Smooth muscle cell (in vitro differentiated cells): Measurements from ENCODE around the gene SUPT3H. TPM values are rescaled to one million over a fixed set of nuclear protein-coding genes. Genes with fewer than 3 reads are reported as not detected.

Source experiments
- DNase-seq: peaks from one replicate; lab custom pipeline; 2025; ENCODE audit not compliant: unreplicated experiment; lab: John Stamatoyannopoulos, UW
- H2AFZ ChIP-seq: fragments of 200-600 bp; sonication (generic); 2 replicates; pipeline ENCODE4 v1.6.0; 2016; ENCODE audit warnings: antibody characterized with exemption, low read depth, mild to moderate bottlenecking
- H3F3A ChIP-seq: fragments of 200-600 bp; sonication (generic); 2 replicates; pipeline ENCODE4 v1.6.0; 2017; ENCODE audit warnings: antibody characterized with exemption, low read depth
- H3K27ac ChIP-seq: fragments of 200-600 bp; sonication (generic); 2 replicates; pipeline ENCODE4 v1.5.1; 2016; ENCODE audit warnings: low read depth, mild to moderate bottlenecking
- H3K27me3 ChIP-seq: fragments of 200-600 bp; sonication (generic); 2 replicates; pipeline ENCODE4 v1.6.1; 2016; ENCODE audit warnings: low read depth, mild to moderate bottlenecking
- H3K36me3 ChIP-seq: fragments of 200-600 bp; sonication (generic); 2 replicates; pipeline ENCODE4 v1.5.1; 2016; ENCODE audit warnings: low read depth
- H3K4me1 ChIP-seq: fragments of 200-600 bp; sonication (generic); 2 replicates; pipeline ENCODE4 v1.5.1; 2016; ENCODE audit warnings: low read depth
- H3K4me2 ChIP-seq: fragments of 200-600 bp; sonication (generic); 2 replicates; pipeline ENCODE4 v1.6.0; 2016; ENCODE audit warnings: mild to moderate bottlenecking
- H3K4me3 ChIP-seq: fragments of 200-600 bp; sonication (generic); 2 replicates; pipeline ENCODE4 v1.5.1; 2016; ENCODE audit warnings: mild to moderate bottlenecking
- H3K79me2 ChIP-seq: fragments of 200-600 bp; sonication (generic); 2 replicates; pipeline ENCODE4 v1.6.0; 2016; ENCODE audit warnings: low read depth, mild to moderate bottlenecking
- H3K9ac ChIP-seq: fragments of 200-600 bp; sonication (generic); 2 replicates; pipeline ENCODE4 v1.6.0; 2016; ENCODE audit warnings: low read depth
- H3K9me3 ChIP-seq: fragments of 200-600 bp; sonication (generic); replicated peaks from 2 replicates; pipeline ENCODE4 v1.5.1; 2016; ENCODE audit warnings: low read depth
- H4K20me1 ChIP-seq: fragments of 200-600 bp; sonication (generic); 2 replicates; pipeline ENCODE4 v1.6.0; 2016; ENCODE audit warnings: low read depth
- WGBS: methylation state at CpG from one replicate; pipeline ENCODE4 v1.1.7; 2016; ENCODE audit warnings: low lambda C conversion rate; 5-methylcytosine and 5-hydroxymethylcytosine counted together
- polyA plus RNA-seq: library from polyadenylated mRNA; unstranded; fragments of >200 nt; fragmentation: Nextera tagmentation; extraction: Ambion mirVana; gene quantifications from 2 replicates; pipeline ENCODE4 v1.2.1, GENCODE V29; 2016
- total RNA-seq: library from RNA; depleted of rRNA; stranded (reverse); fragments of >200 nt; gene quantifications from 2 replicates; pipeline ENCODE4 v1.2.3, GENCODE V29; 2014
- TF ChIP-seq, protein P1 (sequence below): fragments of 200-600 bp; sonication (generic); IDR thresholded peaks from 2 replicates; pipeline ENCODE4 v1.5.1; 2017; ENCODE audit warnings: borderline replicate concordance, mild to moderate bottlenecking, antibody characterized with exemption; ENCODE audit not compliant: insufficient read depth, poor library complexity, severe bottlenecking

The SUPT3H gene
- total and polyA plus RNA-seq, 2 experiments from 2014 or later = 19.4 to 22.9 TPM

GRCh38 chr6:45253453-45253852 is 124.3 kb downstream of the SUPT3H start:
- Histone ChIP-seq H3K4me1 (peaks cover 11% of the 10 kb centered on the region), H3K79me2 (no peaks in the 10 kb centered on the region), H3K4me2 (no peak overlapping the region), H3F3A (no peaks in the 10 kb centered on the region), H3K9me3 (no peaks in the 10 kb centered on the region), H3K4me3 (no peak overlapping the region), H3K27me3 (no peaks in the 10 kb centered on the region), H3K9ac (no peak overlapping the region), H3K36me3 (no peaks in the 10 kb centered on the region), H2AFZ (no peak overlapping the region), H3K27ac (no peak overlapping the region), H4K20me1 (no peaks in the 10 kb centered on the region)
- TF ChIP-seq, protein P1, sequence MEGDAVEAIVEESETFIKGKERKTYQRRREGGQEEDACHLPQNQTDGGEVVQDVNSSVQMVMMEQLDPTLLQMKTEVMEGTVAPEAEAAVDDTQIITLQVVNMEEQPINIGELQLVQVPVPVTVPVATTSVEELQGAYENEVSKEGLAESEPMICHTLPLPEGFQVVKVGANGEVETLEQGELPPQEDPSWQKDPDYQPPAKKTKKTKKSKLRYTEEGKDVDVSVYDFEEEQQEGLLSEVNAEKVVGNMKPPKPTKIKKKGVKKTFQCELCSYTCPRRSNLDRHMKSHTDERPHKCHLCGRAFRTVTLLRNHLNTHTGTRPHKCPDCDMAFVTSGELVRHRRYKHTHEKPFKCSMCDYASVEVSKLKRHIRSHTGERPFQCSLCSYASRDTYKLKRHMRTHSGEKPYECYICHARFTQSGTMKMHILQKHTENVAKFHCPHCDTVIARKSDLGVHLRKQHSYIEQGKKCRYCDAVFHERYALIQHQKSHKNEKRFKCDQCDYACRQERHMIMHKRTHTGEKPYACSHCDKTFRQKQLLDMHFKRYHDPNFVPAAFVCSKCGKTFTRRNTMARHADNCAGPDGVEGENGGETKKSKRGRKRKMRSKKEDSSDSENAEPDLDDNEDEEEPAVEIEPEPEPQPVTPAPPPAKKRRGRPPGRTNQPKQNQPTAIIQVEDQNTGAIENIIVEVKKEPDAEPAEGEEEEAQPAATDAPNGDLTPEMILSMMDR = no peak
- WGBS = 93% methylated on average over 6 of the region's 6 CpGs
- no peak for DNase-seq

- H3K4me2 ChIP-seq = no peak overlapping the region
- H3K4me3 ChIP-seq = no peak overlapping the region
- no peaks in the 10 kb centered on the region for H3K4me1 ChIP-seq
- TF ChIP-seq, protein P1 = no peak
- H3K9me3 ChIP-seq = peaks cover 3% of the 10 kb centered on the region
- 93% methylated on average over 2 of the region's 2 CpGs for WGBS
- H2AFZ ChIP-seq = no peak overlapping the region
- H4K20me1 ChIP-seq = no peaks in the 10 kb centered on the region
- no peaks in the 10 kb centered on the region for H3F3A ChIP-seq
- H3K27ac ChIP-seq = no peak overlapping the region
- no peak for DNase-seq
- no peaks in the 10 kb centered on the region for H3K36me3 ChIP-seq
- no peaks in the 10 kb centered on the region for H3K27me3 ChIP-seq
- H3K9ac ChIP-seq = no peak overlapping the region
- no peaks in the 10 kb centered on the region for H3K79me2 ChIP-seq
These were observed 146.1 kb downstream of the SUPT3H start for GRCh38 chr6:45231660-45232059.

GRCh38 chr6:45229416-45229815 is 148.3 kb downstream of the SUPT3H start:
- H3K9me3 ChIP-seq = peaks cover 3% of the 10 kb centered on the region
- H3K4me3 ChIP-seq = no peak overlapping the region
- TF ChIP-seq, protein P1 = no peak

GRCh38 chr6:45226081-45226480 is 151.7 kb downstream of the SUPT3H start:
- Histone ChIP-seq H3K4me2 (no peak overlapping the region), H3K4me3 (no peak overlapping the region), H3K9me3 (no peaks in the 10 kb centered on the region), H3K79me2 (no peaks in the 10 kb centered on the region), H3K36me3 (no peaks in the 10 kb centered on the region), H3F3A (no peaks in the 10 kb centered on the region), H3K9ac (no peak overlapping the region), H2AFZ (no peak overlapping the region), H4K20me1 (no peaks in the 10 kb centered on the region), H3K27me3 (no peaks in the 10 kb centered on the region), H3K27ac (no peak overlapping the region), H3K4me1 (no peaks in the 10 kb centered on the region)
- no peak for DNase-seq
- 94% methylated on average over 2 of the region's 2 CpGs for WGBS
- TF ChIP-seq, protein P1 = no peak

More at GRCh38 chr6:45229416-45229815, 148.3 kb downstream of the SUPT3H start:
- Histone ChIP-seq H3K27ac (no peak overlapping the region), H3K79me2 (no peaks in the 10 kb centered on the region), H2AFZ (no peak overlapping the region), H4K20me1 (no peaks in the 10 kb centered on the region), H3K9ac (no peak overlapping the region), H3K4me2 (no peak overlapping the region), H3F3A (no peaks in the 10 kb centered on the region), H3K36me3 (no peaks in the 10 kb centered on the region), H3K27me3 (no peaks in the 10 kb centered on the region), H3K4me1 (no peaks in the 10 kb centered on the region)
- no peak for DNase-seq
- WGBS = 95% methylated on average over 1 of the region's 1 CpG
